Activated naive CD4-positive, alpha-beta T cell treated with anti-CD3 and anti-CD28 coated beads for 36 hours (primary cell): ENCODE results near the gene EIF4ENIF1. TPM values are rescaled to one million over a fixed set of nuclear protein-coding genes. Genes with fewer than 3 reads are reported as not detected.

Source experiments
- total RNA-seq, 2 experiments: library from RNA; stranded (reverse); gene quantifications; one replicate each; pipeline ENCODE4 v1.2.3, GENCODE V29; 2021

Gene EIF4ENIF1
- total RNA-seq, 2 experiments from 2014 or later, result 28.1 to 29.0 TPM

Other genes with a start within 250 kb of the EIF4ENIF1 start
- 10 to 100 TPM; 27.4 to 28.6 TPM for gene PIK3IP1, start 197.4 kb downstream of the EIF4ENIF1 start, total RNA-seq
- 10 to 100 TPM; 18.5 to 19.4 TPM for gene PATZ1, start 143.5 kb downstream of the EIF4ENIF1 start, total RNA-seq
- gene DRG1, start 90.2 kb downstream of the EIF4ENIF1 start, total RNA-seq, result 10 to 100 TPM; 77.1 to 78.7 TPM
- gene SFI1, start 6.7 kb upstream of the EIF4ENIF1 start, total RNA-seq, result 100 to 1,000 TPM; 147 to 155 TPM
- gene PISD, start 172.4 kb upstream of the EIF4ENIF1 start, total RNA-seq, result 10 to 100 TPM; 45.6 to 45.7 TPM